Measurements from ENCODE around the gene SOX8.

The SOX8 gene

GRCh38 chr16:974001-974601 lies 7.5 kb upstream of the SOX8 start:
- ATAC-seq, result no peak

DNA sequence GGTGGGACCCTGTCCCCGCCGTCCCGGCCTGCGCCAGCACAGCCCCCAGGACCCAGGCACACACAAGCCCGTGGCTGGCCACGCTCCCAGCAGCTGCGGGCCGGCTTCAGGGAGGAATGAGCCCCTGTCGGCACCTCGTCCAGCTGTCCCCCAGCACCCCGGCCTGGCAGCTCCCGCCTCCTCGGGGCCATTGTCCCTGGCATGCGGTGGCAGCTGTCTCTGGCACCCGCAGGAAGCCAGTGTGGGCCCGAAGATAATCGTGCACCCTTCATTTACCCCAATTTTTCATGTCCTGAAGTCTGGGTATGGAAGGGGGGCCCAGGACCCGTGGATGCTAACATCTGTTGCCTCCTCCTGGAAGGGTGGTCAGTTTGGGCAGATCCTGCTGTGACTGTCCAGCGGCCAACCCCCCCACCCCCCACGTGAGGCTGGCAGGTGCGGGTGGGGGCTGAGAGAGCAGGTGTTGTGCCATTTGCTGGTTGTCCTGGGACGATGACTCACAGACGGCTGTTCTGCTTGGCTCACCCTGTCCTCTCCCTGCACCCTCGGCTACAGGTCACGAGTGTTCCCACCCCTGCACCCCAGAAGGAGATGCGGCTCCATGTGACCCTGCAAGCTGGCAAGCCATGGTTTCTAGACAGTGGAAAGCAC lies 6.8 kb upstream of the SOX8 start:
- no peak for ATAC-seq
- DNase-seq, result no peak

More at GRCh38 chr16:974001-974601, 7.5 kb upstream of the SOX8 start:
- DNase-seq, result no peak

GRCh38 chr16:975291-975690 lies 6.3 kb upstream of the SOX8 start:
- ATAC-seq (no peak), DNase-seq (no peak)

DNA sequence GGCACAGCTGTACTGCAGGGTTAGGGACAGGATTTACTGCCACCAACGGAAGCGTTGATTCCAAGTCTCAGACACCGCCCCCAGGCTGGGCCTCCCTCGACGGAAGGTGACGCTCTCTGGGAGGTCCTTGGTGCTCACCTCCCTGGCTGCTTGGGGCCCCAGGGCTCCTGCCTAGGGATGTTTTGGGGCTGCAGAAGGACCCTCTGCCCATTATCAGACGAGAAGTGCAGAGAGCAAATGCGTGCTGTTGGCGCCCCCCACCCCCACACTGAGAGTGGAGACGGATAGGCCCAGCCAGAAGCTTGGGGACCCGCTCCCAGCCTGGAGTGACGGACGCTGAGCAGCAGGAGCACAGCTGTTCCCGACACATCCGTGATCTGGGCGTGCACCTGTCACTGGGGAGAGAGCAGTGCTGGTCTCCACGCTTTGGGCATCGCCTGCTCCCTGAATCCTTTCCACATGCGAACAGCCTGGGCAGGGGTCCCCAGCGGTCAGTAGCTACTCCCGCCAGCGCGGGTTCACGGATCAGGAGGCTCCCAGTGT lies 5.1 kb upstream of the SOX8 start:
- no peak for DNase-seq
- no peak for ATAC-seq

DNA sequence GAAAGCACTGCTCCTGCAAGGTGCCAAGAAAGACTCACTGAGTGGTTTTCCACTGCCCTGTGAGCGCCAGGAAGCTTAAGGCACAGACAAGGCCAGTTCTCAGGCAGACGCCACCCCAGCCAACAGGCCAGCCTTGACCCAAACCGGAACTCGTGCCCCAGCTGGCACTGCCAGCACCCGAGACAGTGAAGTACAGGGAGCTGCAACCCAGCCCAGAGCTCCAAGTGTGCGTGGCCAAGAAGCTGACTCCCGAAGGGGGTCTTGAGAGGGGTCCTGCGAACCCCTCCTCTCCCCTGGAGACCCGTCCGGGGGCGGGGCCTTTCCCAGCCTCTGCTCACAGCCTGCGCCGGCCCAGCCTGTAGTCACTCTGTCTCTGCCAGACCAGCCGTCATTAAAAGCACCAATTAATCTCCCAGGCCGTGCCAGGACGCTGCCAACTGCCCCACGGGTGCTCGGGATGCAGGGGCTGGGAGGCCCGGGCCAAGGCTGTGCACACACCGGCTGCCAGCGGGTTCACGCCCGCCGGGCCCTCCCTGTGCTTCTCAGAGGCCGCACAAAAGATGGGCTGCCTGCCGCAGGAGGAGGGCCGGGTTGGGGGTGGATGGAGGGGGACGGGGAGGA lies 4.4 kb upstream of the SOX8 start:
- DNase-seq (no peak), ATAC-seq (no peak)

GRCh38 chr16:977896-978295 lies 3.7 kb upstream of the SOX8 start:
- ATAC-seq, result no peak
- no peak for DNase-seq

DNA sequence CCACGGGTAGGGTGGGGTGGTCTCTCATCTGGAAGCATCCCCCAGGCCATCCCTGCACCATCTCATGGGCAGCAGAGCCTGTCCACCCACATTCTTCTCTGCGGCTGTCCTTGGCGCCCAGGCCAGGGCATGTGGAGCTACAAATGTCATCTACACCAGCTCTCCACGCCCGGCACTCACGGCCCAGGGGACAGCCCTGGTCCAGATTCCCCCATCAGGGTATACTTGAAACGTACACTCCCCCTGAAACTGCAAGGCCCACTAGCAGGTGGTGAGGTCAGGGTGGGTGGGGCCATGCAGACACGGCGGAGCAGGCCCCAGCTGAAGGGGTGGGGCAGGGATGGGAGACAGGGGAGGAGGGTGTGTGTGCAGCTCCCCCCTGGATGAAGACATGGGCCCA lies 3.2 kb upstream of the SOX8 start:
- no peak for ATAC-seq
- no peak for DNase-seq

- no peak for ATAC-seq
- no peak for DNase-seq
Measured at GRCh38 chr16:979147-979546, 2.4 kb upstream of the SOX8 start.

DNA sequence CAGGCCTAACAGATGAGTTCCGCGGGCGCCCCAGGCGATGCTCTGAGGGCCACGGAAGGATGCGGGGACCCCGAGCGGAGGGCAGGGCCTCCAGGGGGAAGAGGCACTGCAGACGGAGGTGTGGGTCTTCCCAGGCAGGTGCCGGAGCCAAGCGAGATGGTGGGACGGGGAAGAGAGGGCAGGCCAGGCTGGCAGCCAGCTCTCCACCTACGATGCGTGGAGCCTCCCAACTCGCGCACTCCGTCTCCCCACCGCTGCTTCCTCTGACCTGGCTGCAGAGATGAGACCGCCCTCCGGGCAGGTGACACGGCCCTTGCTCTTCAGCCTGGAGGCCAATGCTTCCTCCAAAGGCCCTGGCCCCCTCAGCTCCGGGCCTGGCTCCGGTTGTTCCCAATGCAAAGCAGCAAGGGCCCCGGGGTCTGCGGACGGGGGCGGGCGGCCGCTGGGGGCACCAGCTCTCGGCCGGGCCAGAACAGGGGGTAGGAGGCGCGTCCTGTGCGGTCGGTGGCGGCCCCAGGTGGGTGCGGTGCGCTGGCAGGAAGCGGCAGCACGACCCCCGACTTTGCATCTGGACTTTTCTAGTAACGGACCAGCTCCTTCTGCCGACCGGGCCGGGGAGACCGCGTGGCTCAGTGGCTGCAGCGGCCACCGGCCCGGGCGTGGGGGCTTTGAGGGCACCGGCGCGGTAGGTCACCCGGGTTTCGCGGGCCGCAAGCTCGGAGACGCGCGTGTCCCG lies 1.5 kb upstream of the SOX8 start:
- ATAC-seq, result no peak

GRCh38 chr16:980595-980854 lies 1.0 kb upstream of the SOX8 start:
- DNase-seq (no peak), ATAC-seq (no peak)

More for the DNA sequence above, 1.5 kb upstream of the SOX8 start:
- DNase-seq, result no peak

GRCh38 chr16:982145-983043 lies 824 bp downstream of the SOX8 start:
- ATAC-seq, result no peak
- DNase-seq, result no peak

DNA sequence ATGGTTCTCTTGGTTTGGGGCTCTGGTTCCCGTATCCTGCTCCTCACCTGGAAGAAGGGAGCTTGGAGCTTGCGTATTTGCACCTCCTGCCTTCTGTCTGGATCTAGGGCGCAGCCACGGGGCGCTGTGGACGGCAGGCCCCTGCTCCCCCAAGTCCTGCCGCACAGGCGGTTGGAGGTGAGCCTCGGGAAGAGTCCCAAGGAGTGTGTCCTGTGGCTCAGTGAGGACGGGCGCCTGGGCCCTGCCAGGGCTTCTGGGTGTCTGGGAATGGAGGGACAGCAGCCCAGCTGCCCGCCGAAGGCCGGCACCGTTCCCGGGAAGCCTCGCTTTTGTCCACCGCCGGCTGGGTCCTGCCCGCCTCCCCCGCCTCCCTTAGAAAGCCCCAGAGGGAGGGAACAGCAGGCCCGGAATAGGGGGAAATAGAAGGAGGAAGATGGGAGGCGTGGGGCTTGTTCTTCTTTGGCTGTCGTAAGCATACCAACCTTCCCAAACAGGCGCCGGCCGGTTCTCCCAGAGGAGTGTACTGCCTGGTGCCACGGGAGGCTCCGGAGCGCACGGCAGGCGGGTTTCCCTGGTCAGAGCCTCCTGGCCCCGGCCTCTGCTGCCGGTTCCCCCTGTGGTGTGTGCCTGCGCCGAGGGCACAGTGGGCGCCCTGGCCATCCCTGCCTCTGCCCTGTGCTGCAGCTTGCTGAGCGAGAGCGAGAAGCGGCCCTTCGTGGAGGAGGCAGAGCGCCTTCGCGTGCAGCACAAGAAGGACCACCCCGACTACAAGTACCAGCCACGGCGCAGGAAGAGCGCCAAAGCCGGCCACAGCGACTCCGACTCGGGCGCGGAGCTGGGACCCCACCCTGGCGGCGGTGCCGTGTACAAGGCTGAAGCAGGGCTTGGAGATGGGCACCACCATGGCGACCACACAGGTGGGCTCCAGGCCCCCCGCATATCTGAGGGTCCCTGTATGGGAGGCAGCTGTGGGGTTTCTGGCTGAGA lies 1.8 kb downstream of the SOX8 start:
- ATAC-seq (no peak), DNase-seq (no peak)

DNA sequence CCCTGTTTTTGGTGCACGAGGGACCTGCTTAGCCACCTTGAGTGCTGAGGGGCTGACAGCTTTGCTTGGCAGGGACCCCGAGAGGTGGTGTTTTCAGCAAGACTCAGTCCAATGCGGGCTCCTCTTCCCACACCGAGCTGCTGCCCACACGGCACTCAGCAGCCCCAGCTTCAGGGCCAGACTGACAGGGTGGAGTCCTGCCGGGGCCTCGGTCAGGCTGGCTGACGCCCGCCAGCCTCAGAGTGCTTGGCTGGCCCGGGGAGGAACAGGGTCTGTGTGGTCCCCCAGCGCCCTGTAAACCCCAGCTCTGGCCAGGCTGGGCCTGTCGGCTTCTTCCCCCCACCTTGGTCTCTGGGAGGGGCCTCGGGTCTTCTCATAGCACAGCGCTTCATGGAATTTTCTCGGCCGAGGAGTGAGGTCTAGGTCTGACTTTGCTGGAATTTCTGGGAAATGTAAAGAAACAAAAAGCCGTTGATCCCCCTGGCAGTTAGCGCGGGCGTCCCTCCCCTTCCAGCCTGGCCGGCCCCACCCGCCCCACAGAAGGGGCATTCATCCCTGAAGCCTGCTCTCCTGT lies 2.6 kb downstream of the SOX8 start:
- no peak for ATAC-seq
- no peak for DNase-seq

- no peak for ATAC-seq
- DNase-seq, result no peak
Measured at GRCh38 chr16:984736-985636, 3.4 kb downstream of the SOX8 start.

- no peak for ATAC-seq
- no peak for DNase-seq
Measured at GRCh38 chr16:985646-986400, 4.3 kb downstream of the SOX8 start.

GRCh38 chr16:986411-986810 lies 4.8 kb downstream of the SOX8 start:
- ATAC-seq (peak; percentile 63), DNase-seq (no peak)

DNA sequence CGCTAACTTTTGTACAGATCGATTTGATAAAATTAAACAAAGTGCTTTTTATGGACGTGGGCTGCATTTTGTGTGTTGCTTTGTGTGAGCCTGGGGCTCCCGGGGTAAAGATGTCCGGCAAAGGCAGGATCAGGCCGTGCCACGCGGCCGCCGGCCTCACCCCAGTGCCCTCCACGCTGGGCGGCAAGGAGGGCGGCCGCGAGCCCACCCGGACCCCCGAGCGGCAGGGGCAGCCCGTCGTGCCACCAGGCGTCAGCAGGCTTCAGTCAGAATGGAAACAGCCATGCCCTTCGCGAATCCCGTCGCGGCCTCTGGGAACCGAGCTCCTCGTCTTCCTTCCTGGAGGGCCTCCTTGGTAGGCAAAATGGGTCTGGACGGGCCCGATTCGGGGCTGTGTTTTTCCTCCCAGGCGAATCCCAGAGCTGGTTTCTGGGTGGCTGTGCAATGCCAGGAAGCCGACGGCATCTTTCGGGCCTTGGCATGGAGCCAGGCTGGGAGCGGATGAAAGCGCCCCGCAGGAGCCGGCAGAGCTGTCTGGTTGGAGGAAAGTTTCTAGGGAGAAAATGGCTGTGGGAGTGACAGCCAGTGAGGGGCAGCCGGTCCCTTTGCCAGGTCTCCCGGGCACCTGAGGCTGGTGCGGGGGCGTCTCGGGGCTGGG lies 5.5 kb downstream of the SOX8 start:
- DNase-seq, result no peak
- ATAC-seq, result no peak

GRCh38 chr16:987906-988305 lies 6.3 kb downstream of the SOX8 start:
- no peak for DNase-seq
- no peak for ATAC-seq

All from stimulated activated naive CD8-positive, alpha-beta T cell treated with anti-CD3 and anti-CD28 coated beads, Interleukin-15, Interleukin-2, amounts not matched to agents 100 U/mL and 50 U/mL, for 24 hours (primary cell).